ENCODE data around the gene SLC35G1.

DNA sequence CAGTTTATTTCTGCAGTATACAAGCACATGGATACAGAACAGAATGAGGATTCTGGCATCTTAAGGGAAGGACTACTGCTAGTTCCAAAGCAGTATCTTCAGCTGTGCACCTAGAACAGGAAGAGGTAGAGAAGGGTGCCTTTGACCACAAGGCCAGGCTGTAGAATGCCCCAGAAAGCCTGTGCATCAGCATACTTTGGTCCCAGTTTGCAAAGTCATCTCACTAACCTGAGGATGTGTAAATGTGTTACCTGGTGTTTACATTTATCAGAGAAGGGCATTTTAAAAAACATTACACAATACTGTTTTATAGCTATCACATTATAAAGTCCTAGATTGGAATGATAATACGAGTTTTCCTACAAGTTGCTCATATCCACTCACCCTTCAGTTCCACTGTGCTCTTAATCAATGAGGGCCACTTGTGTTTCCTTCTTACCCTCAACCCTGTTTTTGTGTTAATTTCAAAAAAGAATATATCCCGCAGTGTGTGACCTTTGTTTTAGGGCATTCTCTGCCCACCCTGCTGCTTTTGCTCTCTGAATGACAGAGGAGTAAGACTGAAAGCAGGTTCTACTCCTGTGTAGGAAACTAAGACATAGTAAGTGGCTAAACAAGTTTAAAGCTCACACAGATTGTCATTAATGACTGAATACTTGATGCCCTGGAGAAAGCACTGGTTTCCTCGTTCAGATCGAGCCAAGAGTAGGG is 3.4 kb downstream of the SLC35G1 start:
- TF ChIP-seq POLR2A (IDR thresholded peaks at IDR 0.05), result no peak
- TF ChIP-seq, protein P1, sequence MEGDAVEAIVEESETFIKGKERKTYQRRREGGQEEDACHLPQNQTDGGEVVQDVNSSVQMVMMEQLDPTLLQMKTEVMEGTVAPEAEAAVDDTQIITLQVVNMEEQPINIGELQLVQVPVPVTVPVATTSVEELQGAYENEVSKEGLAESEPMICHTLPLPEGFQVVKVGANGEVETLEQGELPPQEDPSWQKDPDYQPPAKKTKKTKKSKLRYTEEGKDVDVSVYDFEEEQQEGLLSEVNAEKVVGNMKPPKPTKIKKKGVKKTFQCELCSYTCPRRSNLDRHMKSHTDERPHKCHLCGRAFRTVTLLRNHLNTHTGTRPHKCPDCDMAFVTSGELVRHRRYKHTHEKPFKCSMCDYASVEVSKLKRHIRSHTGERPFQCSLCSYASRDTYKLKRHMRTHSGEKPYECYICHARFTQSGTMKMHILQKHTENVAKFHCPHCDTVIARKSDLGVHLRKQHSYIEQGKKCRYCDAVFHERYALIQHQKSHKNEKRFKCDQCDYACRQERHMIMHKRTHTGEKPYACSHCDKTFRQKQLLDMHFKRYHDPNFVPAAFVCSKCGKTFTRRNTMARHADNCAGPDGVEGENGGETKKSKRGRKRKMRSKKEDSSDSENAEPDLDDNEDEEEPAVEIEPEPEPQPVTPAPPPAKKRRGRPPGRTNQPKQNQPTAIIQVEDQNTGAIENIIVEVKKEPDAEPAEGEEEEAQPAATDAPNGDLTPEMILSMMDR (IDR thresholded peaks at IDR 0.05 in 8 of 11, conservative IDR thresholded peaks at IDR 0.05 in 3 of 11), result no peak
- no peak for TF ChIP-seq POLR2AphosphoS5 (IDR thresholded peaks at IDR 0.05)

Data from spleen (tissue), 7 donors.